Gastrocnemius medialis (tissue), 4 donors: ENCODE measurements around the gene ATG14. TPM values are rescaled to one million over a fixed set of nuclear protein-coding genes. Genes with fewer than 3 reads are reported as not detected.
A peak's percentile ranks its signal among the peaks of the same experiment; 100 is the strongest.
"Not testable (repeated sequence)": the region's sequence is repeated elsewhere in the genome, so short reads cannot be mapped to it uniquely, and the experiment has no call there.

Experiments
- ATAC-seq, 2 donors: fragments of 150-250 bp; one replicate each; pipeline ENCODE4 v1.9.1; 2016
- DNase-seq, 2 donors: peaks; one replicate each; pipeline ENCODE4 v3.0.0-alpha.2; 2019
- H3K27ac ChIP-seq, 4 donors: fragments of 200-600 bp; sonication (generic); 1 replicate in 1 of 4; 2 replicates in 3 of 4; pipeline ENCODE4 v1.5.1; 2016 to 2018; ENCODE audit warnings: mild to moderate bottlenecking in 2 of 4, moderate library complexity in 1 of 4
- H3K27me3 ChIP-seq, 3 donors: fragments of 200-600 bp; sonication (generic) in 2 of 3; 1 replicate in 1 of 3; 2 replicates in 2 of 3; pipeline versions ENCODE4 v1.5.1 to v1.6.0; 2016 to 2019; ENCODE audit warnings: mild to moderate bottlenecking in 1 of 3, moderate library complexity in 1 of 3
- H3K36me3 ChIP-seq, 2 donors: fragments of 200-600 bp; sonication (generic) in 1 of 2; one replicate each; pipeline ENCODE4 v1.5.1; 2017 to 2018
- H3K4me1 ChIP-seq, 2 donors: fragments of 200-600 bp; sonication (generic) in 1 of 2; one replicate each; pipeline ENCODE4 v1.5.1; 2016 to 2017; ENCODE audit warnings: mild to moderate bottlenecking in 2 of 2
- H3K4me3 ChIP-seq, 4 donors: fragments of 200-600 bp; sonication (generic) in 3 of 4; 1 replicate in 1 of 4; 2 replicates in 3 of 4; pipeline ENCODE4 v1.5.1; 2016 to 2019; ENCODE audit warnings: mild to moderate bottlenecking in 2 of 4
- H3K9me3 ChIP-seq, 3 donors: fragments of 200-600 bp; sonication (generic) in 2 of 3; 1 replicate in 1 of 3; 2 replicates in 2 of 3; pipeline ENCODE4 v1.5.1; 2016 to 2019
- CTCF ChIP-seq, 5 experiments: fragments of 450-650 bp in 3 of 5; fragments of 200-600 bp in 2 of 5; sonication (generic) in 2 of 5; IDR thresholded peaks in 4 of 5; conservative IDR thresholded peaks in 1 of 5; 1 replicate in 4 of 5; 2 replicates in 1 of 5; pipeline ENCODE4 v1.5.1; 2016 to 2019; ENCODE audit warnings: antibody characterized with exemption in 5 of 5, mild to moderate bottlenecking in 3 of 5, moderate library complexity in 3 of 5
- POLR2A ChIP-seq, 2 donors: fragments of 450-650 bp; IDR thresholded peaks; one replicate each; pipeline ENCODE4 v1.6.1; 2017; ENCODE audit warnings: antibody characterized with exemption in 2 of 2, mild to moderate bottlenecking in 2 of 2, moderate library complexity in 2 of 2
- in situ Hi-C, 4 donors: fragments of 200-750 bp; cut with MboI; loops; one replicate each; pipeline versions ENCODE4 v1.15.0 to v1.8.0; 2017; ENCODE audit warnings: low sequenced_read_pairs in 4 of 4
- intact Hi-C: fragments of 100-400 bp; cut with DNase I; formaldehyde crosslinking; loops from one replicate; pipeline ENCODE4 v1.15.1; 2023; ENCODE audit warnings: low total_unique reads
- total RNA-seq, 4 donors: library from RNA; depleted of rRNA; stranded (reverse); fragments of >200 nt; gene quantifications; one replicate each; pipeline versions ENCODE4 v1.1.0 to v1.2.3, GENCODE V29; 2016

Gene ATG14
- total RNA-seq, 4 donors from 2014 or later = 12.6 to 20.0 (median 15.6) TPM

- Histone ChIP-seq H3K9me3 (no peaks in the 10 kb centered on the region), H3K4me3 (no peak overlapping the region), H3K36me3 (peaks cover 0 to 26% of the 10 kb centered on the region in 2 donors), H3K4me1 (peaks cover 35 to 42% of the 10 kb centered on the region in 2 donors), H3K27me3 (no peaks in the 10 kb centered on the region), H3K27ac (peak overlapping the region; percentile 83 to 90 (median 88))
- DNase-seq (no peak), ATAC-seq (no peak)
- TF ChIP-seq POLR2A (IDR thresholded peaks at IDR 0.05) (no peak), CTCF (IDR thresholded peaks at IDR 0.05 in 4 of 5, conservative IDR thresholded peaks at IDR 0.05 in 1 of 5) (no peak)
- intact Hi-C loops (no loop called here), in situ Hi-C loops (no loop called here)
Measured at GRCh38 chr14:55386037-55386808, 25.4 kb downstream of the ATG14 start.

- in situ Hi-C loops (no loop called here), intact Hi-C loops (no loop called here)
- no peak for ATAC-seq
- Histone ChIP-seq H3K36me3 (peaks cover 0 to 38% of the 10 kb centered on the region in 2 donors), H3K27ac (peak overlapping the region; percentile 83 to 90 (median 88)), H3K4me3 (no peak overlapping the region), H3K9me3 (no peaks in the 10 kb centered on the region), H3K4me1 (peaks cover 35 to 42% of the 10 kb centered on the region in 2 donors), H3K27me3 (no peaks in the 10 kb centered on the region)
- no peak for TF ChIP-seq CTCF (IDR thresholded peaks at IDR 0.05 in 4 of 5, conservative IDR thresholded peaks at IDR 0.05 in 1 of 5)
- no peak for TF ChIP-seq POLR2A (IDR thresholded peaks at IDR 0.05)
- no peak for DNase-seq
Measured at GRCh38 chr14:55384536-55384935, 27.1 kb downstream of the ATG14 start.

GRCh38 chr14:55383541-55384140, 28.0 kb downstream of the ATG14 start:
- Histone ChIP-seq H3K9me3 (no peaks in the 10 kb centered on the region), H3K4me3 (peak overlapping the region in 1 of 4 donors; percentile 6), H3K4me1 (peaks cover 32 to 38% of the 10 kb centered on the region in 2 donors), H3K27me3 (no peaks in the 10 kb centered on the region), H3K36me3 (peaks cover 0 to 47% of the 10 kb centered on the region in 2 donors), H3K27ac (peak overlapping the region; percentile 83 to 90 (median 88))
- intact Hi-C loops = no loop called here
- no peak for TF ChIP-seq POLR2A (IDR thresholded peaks at IDR 0.05)
- no peak for TF ChIP-seq CTCF (IDR thresholded peaks at IDR 0.05 in 4 of 5, conservative IDR thresholded peaks at IDR 0.05 in 1 of 5)
- in situ Hi-C loops = no loop called here
- ATAC-seq = peak; percentile 34 to 60
- peak; percentile 21 to 34 for DNase-seq

DNA sequence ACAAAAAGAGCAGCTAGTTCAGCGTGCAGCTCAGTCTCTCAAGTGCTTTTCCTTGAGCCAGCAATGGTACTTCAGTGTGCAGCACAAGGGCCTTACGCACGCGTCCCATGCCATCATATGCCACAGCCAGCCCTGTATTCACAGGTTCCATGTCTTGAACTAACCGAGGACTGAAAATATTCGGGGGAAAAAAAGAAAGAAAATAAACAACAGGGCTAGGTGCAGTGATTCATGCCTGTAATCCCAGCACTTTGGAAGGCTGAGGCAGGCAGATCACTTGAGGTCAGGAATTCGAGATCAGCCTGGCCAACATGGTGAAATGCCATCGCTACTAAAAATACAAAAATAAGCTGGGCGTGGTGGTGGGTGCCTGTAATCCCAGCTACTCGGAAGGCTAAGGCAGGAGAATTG, 28.6 kb downstream of the ATG14 start:
- H3K9me3 ChIP-seq, in situ Hi-C loops, H3K27me3 ChIP-seq, intact Hi-C loops: not testable (repeated sequence)
- Histone ChIP-seq H3K4me1 (peaks cover 32 to 33% of the 10 kb centered on the region in 2 donors), H3K4me3 (peak overlapping the region in 3 of 4 donors; percentile 6 to 44 (median 18)), H3K36me3 (peaks cover 0 to 52% of the 10 kb centered on the region in 2 donors), H3K27ac (peak overlapping the region; percentile 83 to 90 (median 88))
- TF ChIP-seq POLR2A (IDR thresholded peaks at IDR 0.05) = peak in 1 of 2 donors; percentile 20
- ATAC-seq = peak; percentile 54 to 61
- peak; percentile 33 to 74 for DNase-seq

DNA sequence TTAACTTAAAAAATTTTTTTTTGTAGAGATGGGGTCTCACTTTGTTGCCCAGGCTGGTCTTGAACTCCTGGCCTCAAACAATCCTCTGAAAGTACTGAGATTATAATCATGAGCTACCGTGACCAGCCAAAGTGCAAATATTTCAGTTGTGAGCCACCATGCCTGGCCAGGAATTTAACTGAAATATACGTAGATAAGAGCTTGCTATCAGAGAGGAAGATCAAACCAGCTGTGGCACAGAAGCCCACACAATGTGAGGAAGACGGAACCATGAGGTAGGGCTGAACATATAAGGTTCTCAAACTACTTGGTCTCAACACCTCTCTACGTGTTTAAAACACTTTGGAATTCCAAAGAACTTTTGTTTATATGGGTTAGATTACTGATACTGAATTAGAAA, 29.1 kb downstream of the ATG14 start:
- H3K36me3 ChIP-seq = peaks cover 0 to 56% of the 10 kb centered on the region in 2 donors
- in situ Hi-C loops = no loop called here
- H3K4me3 ChIP-seq = no peak overlapping the region
- no peaks in the 10 kb centered on the region for H3K27me3 ChIP-seq
- peaks cover 32 to 33% of the 10 kb centered on the region in 2 donors for H3K4me1 ChIP-seq
- no peaks in the 10 kb centered on the region for H3K9me3 ChIP-seq
- intact Hi-C loops = no loop called here
- no peak for ATAC-seq
- H3K27ac ChIP-seq = peak overlapping the region; percentile 83 to 90 (median 88)
- TF ChIP-seq CTCF (IDR thresholded peaks at IDR 0.05 in 4 of 5, conservative IDR thresholded peaks at IDR 0.05 in 1 of 5) = no peak
- TF ChIP-seq POLR2A (IDR thresholded peaks at IDR 0.05) = no peak
- no peak for DNase-seq
